ENCODE results near the gene ARMC6.

The ARMC6 gene

GRCh38 chr19:19054315-19054938 is 21.0 kb downstream of the ARMC6 start:
- TF ChIP-seq, protein P1, sequence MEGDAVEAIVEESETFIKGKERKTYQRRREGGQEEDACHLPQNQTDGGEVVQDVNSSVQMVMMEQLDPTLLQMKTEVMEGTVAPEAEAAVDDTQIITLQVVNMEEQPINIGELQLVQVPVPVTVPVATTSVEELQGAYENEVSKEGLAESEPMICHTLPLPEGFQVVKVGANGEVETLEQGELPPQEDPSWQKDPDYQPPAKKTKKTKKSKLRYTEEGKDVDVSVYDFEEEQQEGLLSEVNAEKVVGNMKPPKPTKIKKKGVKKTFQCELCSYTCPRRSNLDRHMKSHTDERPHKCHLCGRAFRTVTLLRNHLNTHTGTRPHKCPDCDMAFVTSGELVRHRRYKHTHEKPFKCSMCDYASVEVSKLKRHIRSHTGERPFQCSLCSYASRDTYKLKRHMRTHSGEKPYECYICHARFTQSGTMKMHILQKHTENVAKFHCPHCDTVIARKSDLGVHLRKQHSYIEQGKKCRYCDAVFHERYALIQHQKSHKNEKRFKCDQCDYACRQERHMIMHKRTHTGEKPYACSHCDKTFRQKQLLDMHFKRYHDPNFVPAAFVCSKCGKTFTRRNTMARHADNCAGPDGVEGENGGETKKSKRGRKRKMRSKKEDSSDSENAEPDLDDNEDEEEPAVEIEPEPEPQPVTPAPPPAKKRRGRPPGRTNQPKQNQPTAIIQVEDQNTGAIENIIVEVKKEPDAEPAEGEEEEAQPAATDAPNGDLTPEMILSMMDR (IDR thresholded peaks at IDR 0.05) = no peak
- Histone ChIP-seq H3K27me3 (ENCODE audit: control insufficient read depth, insufficient read depth, low read length) (no peaks in the 10 kb centered on the region), H3K4me1 (no peaks in the 10 kb centered on the region), H3K27ac (no peak overlapping the region), H3K9me3 (ENCODE audit: control insufficient read depth, low read length) (no peaks in the 10 kb centered on the region), H3K9ac (no peak overlapping the region), H3K36me3 (ENCODE audit: control insufficient read depth, insufficient read depth, low read length) (no peaks in the 10 kb centered on the region), H2AFZ (no peak overlapping the region), H3K4me2 (ENCODE audit: low read length) (no peak overlapping the region), H3K4me3 (ENCODE audit: low read depth, low read length) (no peak overlapping the region), H3K79me2 (no peaks in the 10 kb centered on the region)

DNA sequence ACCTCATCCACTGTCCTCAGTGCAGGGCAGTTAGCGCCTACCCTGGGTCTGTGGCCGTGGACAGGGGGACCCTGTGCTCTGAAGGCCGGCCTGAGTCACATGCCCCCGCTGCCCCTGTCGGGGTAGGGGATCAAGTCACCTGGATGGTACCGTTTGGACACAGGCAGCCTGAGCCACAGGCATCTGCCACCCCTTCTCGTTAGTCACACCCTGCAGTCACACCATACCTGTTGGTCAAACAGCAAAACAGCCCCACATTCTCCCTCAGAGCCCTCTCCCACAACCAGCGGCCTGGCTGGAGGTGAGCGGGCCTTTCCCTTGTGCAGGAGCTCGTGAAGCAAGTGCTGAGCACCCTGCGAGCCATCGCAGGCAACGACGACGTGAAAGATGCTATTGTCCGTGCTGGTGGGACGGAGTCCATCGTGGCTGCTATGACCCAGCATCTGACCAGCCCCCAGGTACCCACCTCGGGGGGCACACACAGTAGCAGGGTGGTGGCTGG is 21.6 kb downstream of the ARMC6 start:
- Histone ChIP-seq H3K4me1 (no peaks in the 10 kb centered on the region), H3K9me3 (ENCODE audit: control insufficient read depth, low read length) (no peaks in the 10 kb centered on the region), H3K9ac (no peak overlapping the region), H3K79me2 (no peaks in the 10 kb centered on the region), H3K36me3 (ENCODE audit: control insufficient read depth, insufficient read depth, low read length) (no peaks in the 10 kb centered on the region), H3K4me3 (ENCODE audit: low read depth, low read length) (no peak overlapping the region), H3K4me2 (ENCODE audit: low read length) (no peak overlapping the region), H2AFZ (no peak overlapping the region), H3K27ac (no peak overlapping the region), H3K27me3 (ENCODE audit: control insufficient read depth, insufficient read depth, low read length) (no peaks in the 10 kb centered on the region)
- TF ChIP-seq, protein P1 (IDR thresholded peaks at IDR 0.05) = no peak

DNA sequence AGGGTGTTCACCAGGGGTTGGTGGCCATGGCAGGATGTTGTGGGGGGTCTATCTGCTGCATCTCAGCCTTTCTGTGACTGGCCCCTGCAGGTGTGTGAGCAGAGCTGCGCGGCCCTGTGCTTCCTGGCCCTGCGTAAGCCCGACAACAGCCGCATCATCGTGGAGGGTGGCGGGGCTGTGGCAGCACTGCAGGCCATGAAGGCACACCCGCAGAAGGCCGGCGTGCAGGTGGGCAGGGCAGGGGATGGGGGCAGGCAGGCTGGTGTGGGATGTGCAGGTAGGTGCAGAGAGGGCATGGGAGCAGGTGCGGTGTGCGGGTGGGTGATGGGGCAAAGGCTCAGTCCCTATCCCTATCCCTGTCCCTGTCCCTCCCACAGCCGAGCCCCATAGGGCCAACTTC is 22.3 kb downstream of the ARMC6 start:
- Histone ChIP-seq H2AFZ (no peak overlapping the region), H3K9me3 (ENCODE audit: control insufficient read depth, low read length) (no peaks in the 10 kb centered on the region), H3K9ac (no peak overlapping the region), H3K4me3 (ENCODE audit: low read depth, low read length) (no peak overlapping the region), H3K36me3 (ENCODE audit: control insufficient read depth, insufficient read depth, low read length) (no peaks in the 10 kb centered on the region), H3K79me2 (no peaks in the 10 kb centered on the region), H3K27me3 (ENCODE audit: control insufficient read depth, insufficient read depth, low read length) (no peaks in the 10 kb centered on the region), H3K4me1 (no peaks in the 10 kb centered on the region), H3K4me2 (ENCODE audit: low read length) (no peak overlapping the region), H3K27ac (no peak overlapping the region)
- TF ChIP-seq, protein P1 (IDR thresholded peaks at IDR 0.05) = no peak

DNA sequence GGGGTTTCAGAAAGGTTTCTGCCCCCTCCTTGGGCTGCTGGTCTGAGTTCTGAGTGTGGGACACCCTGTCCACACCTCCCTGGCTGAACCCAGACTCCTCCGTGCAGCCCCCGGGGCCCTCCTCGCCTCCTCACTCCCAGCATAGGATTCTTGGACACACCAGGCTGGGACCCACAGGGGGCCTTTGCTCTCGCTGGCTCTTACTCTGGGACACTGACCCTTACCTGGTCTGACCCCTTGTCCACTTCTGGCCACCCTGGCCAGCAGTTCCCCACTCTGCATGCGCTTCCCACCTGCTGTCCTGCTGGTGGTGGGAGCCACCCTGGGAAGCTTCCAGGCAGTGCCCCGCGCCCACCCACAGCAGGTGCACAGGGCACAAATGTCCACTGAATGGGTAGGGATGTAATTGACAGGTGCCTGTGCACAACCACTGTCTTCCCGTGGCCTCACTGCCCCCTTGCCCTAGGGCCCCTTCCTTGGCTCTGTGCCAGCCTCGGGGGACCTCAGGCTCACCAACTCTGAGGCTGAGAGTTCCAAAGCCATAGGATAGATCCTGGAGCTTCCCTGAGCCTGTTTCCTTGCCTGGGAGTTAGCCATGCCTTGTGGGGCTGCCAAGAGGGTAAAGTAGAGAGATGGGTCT is 23.4 kb downstream of the ARMC6 start:
- no peaks in the 10 kb centered on the region for H3K4me1 ChIP-seq
- no peak overlapping the region for H3K4me3 ChIP-seq (ENCODE audit: low read depth, low read length)
- no peak overlapping the region for H3K27ac ChIP-seq
- H3K79me2 ChIP-seq = no peaks in the 10 kb centered on the region
- H3K9ac ChIP-seq = no peak overlapping the region
- no peaks in the 10 kb centered on the region for H3K9me3 ChIP-seq (ENCODE audit: control insufficient read depth, low read length)
- no peaks in the 10 kb centered on the region for H3K27me3 ChIP-seq (ENCODE audit: control insufficient read depth, insufficient read depth, low read length)
- H3K36me3 ChIP-seq (ENCODE audit: control insufficient read depth, insufficient read depth, low read length) = no peaks in the 10 kb centered on the region
- TF ChIP-seq, protein P1 (IDR thresholded peaks at IDR 0.05) = no peak
- no peak overlapping the region for H2AFZ ChIP-seq
- no peak overlapping the region for H3K4me2 ChIP-seq (ENCODE audit: low read length)

- Histone ChIP-seq H3K36me3 (ENCODE audit: control insufficient read depth, insufficient read depth, low read length) (no peaks in the 10 kb centered on the region), H2AFZ (no peak overlapping the region), H3K79me2 (no peaks in the 10 kb centered on the region), H3K27me3 (ENCODE audit: control insufficient read depth, insufficient read depth, low read length) (no peaks in the 10 kb centered on the region), H3K4me1 (no peaks in the 10 kb centered on the region), H3K4me2 (ENCODE audit: low read length) (no peak overlapping the region), H3K4me3 (ENCODE audit: low read depth, low read length) (no peak overlapping the region), H3K9me3 (ENCODE audit: control insufficient read depth, low read length) (no peaks in the 10 kb centered on the region), H3K9ac (no peak overlapping the region), H3K27ac (no peak overlapping the region)
- TF ChIP-seq, protein P1 (IDR thresholded peaks at IDR 0.05) = no peak
Measured at GRCh38 chr19:19057317-19057716, 23.9 kb downstream of the ARMC6 start.
